22Rv1 (cell line): Measurements from ENCODE around the gene PEX3.

Source experiments
- CTCF ChIP-seq: fragments of 450-650 bp; IDR thresholded peaks from 2 replicates; pipeline ENCODE4 v1.5.1; 2017; ENCODE audit warnings: mild to moderate bottlenecking
- ZFX ChIP-seq: fragments of 450-650 bp; IDR thresholded peaks from 2 replicates; pipeline ENCODE4 v1.6.1; 2017; ENCODE audit warnings: antibody characterized with exemption, borderline replicate concordance

- TF ChIP-seq CTCF (no peak), ZFX (no peak)
These were observed 35.4 kb downstream of the PEX3 start for GRCh38 chr6:143485967-143486366.
